ENCODE measurements around the gene KIAA1210. TPM values are rescaled to one million over a fixed set of nuclear protein-coding genes. Genes with fewer than 3 reads are reported as not detected.

Gene KIAA1210
- total and polyA plus RNA-seq, 2 of the 13 experiments (the other 11 are each of a cell fraction or from before 2014, with no cell fraction given), result not detected

DNA sequence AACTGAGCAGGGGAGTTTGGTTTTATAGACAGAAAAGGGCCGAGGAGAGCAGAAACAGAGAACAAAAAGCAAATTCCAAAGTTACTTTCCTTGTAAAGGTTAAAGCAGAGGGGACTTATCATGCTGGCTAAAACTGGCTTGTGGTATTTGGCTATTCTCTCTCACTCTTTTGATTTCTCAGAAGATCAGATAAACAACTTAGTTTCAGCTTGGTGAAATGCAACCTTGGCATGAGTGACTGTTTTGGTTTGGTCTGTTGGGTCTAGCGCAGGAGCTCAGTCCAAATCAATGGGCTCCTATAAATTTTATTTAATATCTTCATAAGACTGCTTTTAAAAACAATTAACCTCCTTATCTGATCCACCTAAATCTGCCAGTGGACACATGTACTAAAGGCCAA lies 47.3 kb upstream of the KIAA1210 start:
- Histone ChIP-seq H3K4me1 (ENCODE audit: insufficient read depth, low read length) (no peaks in the 10 kb centered on the region), H3K27me3 (ENCODE audit: control insufficient read depth in 1 of 2, insufficient read depth in 2 of 2, low read length in 2 of 2) (no peaks in the 10 kb centered on the region), H3K4me3 (replicated peaks in 1 of 3; ENCODE audit: insufficient read depth in 1 of 3, low read depth in 2 of 3, low read length in 3 of 3) (no peak overlapping the region), H3K4me2 (ENCODE audit: low read depth, low read length) (no peak overlapping the region), H3K9ac (ENCODE audit: insufficient read depth, low read depth, low read length) (no peak overlapping the region), H3K79me2 (ENCODE audit: insufficient read depth, low read length) (no peaks in the 10 kb centered on the region), H4K20me1 (ENCODE audit: insufficient read depth, low read length) (no peaks in the 10 kb centered on the region), H2AFZ (ENCODE audit: low read length) (no peak overlapping the region), H3K9me3 (ENCODE audit: low read length) (no peaks in the 10 kb centered on the region), H3K27ac (ENCODE audit: extremely low read length, insufficient read depth, low read length) (no peak overlapping the region), H3K36me3 (replicated peaks in 1 of 2; ENCODE audit: control insufficient read depth in 1 of 2, insufficient read depth in 2 of 2, low read length in 2 of 2) (no peaks in the 10 kb centered on the region)
- intact Hi-C loops (cut with micrococcal nuclease; ENCODE audit: unreplicated experiment) (no loop called here), in situ Hi-C loops (cut with HindIII; ENCODE audit: extremely low pct_ligation_motif_present, low pct_unique_long_range_greater_than_20kb) (no loop called here)
- CTCF ChIA-PET (ENCODE audit: low intra/inter-chr PET ratio, low total read pairs), result no interaction called here
- DNase-seq (ENCODE audit: low spot score), result no peak
- BruUV-seq (replicated peaks), result no TSS peak
- FAIRE-seq, result no peak
- no peak for TF ChIP-seq ZNF724P (CRISPR knock-in tag; IDR thresholded peaks at IDR 0.05; ENCODE audit: borderline replicate concordance)
- TF ChIP-seq ZNF790 (CRISPR knock-in tag; IDR thresholded peaks at IDR 0.05; ENCODE audit: borderline replicate concordance), result no peak
- TF ChIP-seq CENPBD1 (CRISPR knock-in tag; IDR thresholded peaks at IDR 0.05; ENCODE audit: borderline replicate concordance, low read depth), result no peak
- TF ChIP-seq, protein P1, sequence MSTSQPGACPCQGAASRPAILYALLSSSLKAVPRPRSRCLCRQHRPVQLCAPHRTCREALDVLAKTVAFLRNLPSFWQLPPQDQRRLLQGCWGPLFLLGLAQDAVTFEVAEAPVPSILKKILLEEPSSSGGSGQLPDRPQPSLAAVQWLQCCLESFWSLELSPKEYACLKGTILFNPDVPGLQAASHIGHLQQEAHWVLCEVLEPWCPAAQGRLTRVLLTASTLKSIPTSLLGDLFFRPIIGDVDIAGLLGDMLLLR (CRISPR knock-in tag; IDR thresholded peaks at IDR 0.05), result no peak
- no peak for TF ChIP-seq ZNF337 (CRISPR knock-in tag; IDR thresholded peaks at IDR 0.05; ENCODE audit: borderline replicate concordance, low read depth)
- no peak for TF ChIP-seq ZNF564 (CRISPR knock-in tag; IDR thresholded peaks at IDR 0.05)
- no peak for TF ChIP-seq IRF2 (CRISPR knock-in tag; IDR thresholded peaks at IDR 0.05)
- TF ChIP-seq KDM1A (CRISPR knock-in tag; IDR thresholded peaks at IDR 0.05), result no peak
- TF ChIP-seq ZNF253 (CRISPR knock-in tag; IDR thresholded peaks at IDR 0.05; ENCODE audit: borderline replicate concordance), result no peak
- TF ChIP-seq ZBTB33 (CRISPR knock-in tag; IDR thresholded peaks at IDR 0.05), result no peak
- no peak for TF ChIP-seq TRIM24 (CRISPR knock-in tag; IDR thresholded peaks at IDR 0.05)
- no peak for TF ChIP-seq ZNF556 (CRISPR knock-in tag; IDR thresholded peaks at IDR 0.05; ENCODE audit: borderline replicate concordance)
- POLR2A ChIA-PET, result no interaction called here
- ATAC-seq, result no peak
- WGBS (ENCODE audit: low lambda C conversion rate), result 19% methylated on average over 2 of the region's 2 CpGs
